Transverse colon (tissue), 3 donors: Measurements from ENCODE around the gene C1orf35.

ENCODE experiments used
- CTCF ChIP-seq, 5 experiments: fragments of 200-600 bp in 3 of 5; fragments of 450-650 bp in 2 of 5; sonication (generic) in 3 of 5; IDR thresholded peaks; 1 replicate in 2 of 5; 2 replicates in 3 of 5; pipeline ENCODE4 v1.5.1; 2016 to 2017; ENCODE audit warnings: antibody characterized with exemption in 5 of 5, inconsistent platforms in 3 of 5, mild to moderate bottlenecking in 2 of 5, moderate library complexity in 1 of 5
- POLR2A ChIP-seq: fragments of 450-650 bp; IDR thresholded peaks from one replicate; pipeline ENCODE4 v1.6.1; 2016; ENCODE audit warnings: antibody characterized with exemption, mild to moderate bottlenecking, moderate library complexity

GRCh38 chr1:228070173-228070572 lies 33.0 kb downstream of the C1orf35 start:
- no peak for TF ChIP-seq POLR2A
- TF ChIP-seq CTCF (IDR thresholded peaks at IDR 0.05) = no peak
